HepG2 (cell line): Measurements from ENCODE around the gene GLB1L3. TPM values are rescaled to one million over a fixed set of nuclear protein-coding genes. Genes with fewer than 3 reads are reported as not detected.
A peak's percentile ranks its signal among the peaks of the same experiment; 100 is the strongest.

Experiments used
- ARID4A ChIP-seq: sonication (generic); formaldehyde crosslinking; IDR thresholded peaks from 2 replicates; pipeline ENCODE4 v1.5.0; 2020; ENCODE audit warnings: mild to moderate bottlenecking, missing genetic modification reagents, borderline replicate concordance
- ATAD3A ChIP-seq: sonication (generic); formaldehyde crosslinking; IDR thresholded peaks from 2 replicates; pipeline ENCODE4 v1.4.0; 2020; ENCODE audit warnings: missing genetic modification reagents
- GZF1 ChIP-seq: sonication (generic); formaldehyde crosslinking; IDR thresholded peaks from 2 replicates; pipeline ENCODE4 v1.5.1; 2020; ENCODE audit warnings: mild to moderate bottlenecking, missing genetic modification reagents
- HNF4G ChIP-seq, 2 experiments: sonication (generic) in 1 of 2; formaldehyde crosslinking in 1 of 2; IDR thresholded peaks; 2 replicates each; pipeline versions ENCODE4 v1.4.0 to v1.6.1; 2011 to 2020; ENCODE audit warnings: borderline replicate concordance in 2 of 2, low read depth in 2 of 2, mild to moderate bottlenecking in 2 of 2, low read length in 1 of 2, missing genetic modification reagents in 1 of 2, moderate library complexity in 1 of 2
- HNRNPH1 ChIP-seq: fragments of 200-400 bp; formaldehyde crosslinking; optimal IDR thresholded peaks from 2 replicates; pipeline ENCODE3; 2017; ENCODE audit warnings: mild to moderate bottlenecking, low read depth, low read length
- KDM1A ChIP-seq: IDR thresholded peaks from 2 replicates; pipeline ENCODE4 v1.6.1; 2016; ENCODE audit warnings: missing compliant biosample characterization
- MAFG ChIP-seq: sonication (generic); formaldehyde crosslinking; IDR thresholded peaks from 2 replicates; pipeline ENCODE4 v1.5.1; 2020; ENCODE audit warnings: mild to moderate bottlenecking, missing genetic modification reagents
- MEIS1 ChIP-seq: sonication (generic); formaldehyde crosslinking; IDR thresholded peaks from 2 replicates; pipeline ENCODE4 v1.9.0; 2021; ENCODE audit warnings: mild to moderate bottlenecking, missing genetic modification reagents, moderate library complexity, borderline replicate concordance
- NFE2 ChIP-seq: sonication (generic); formaldehyde crosslinking; IDR thresholded peaks from 2 replicates; pipeline ENCODE4 v1.4.0; 2020; ENCODE audit warnings: missing genetic modification reagents
- POLR2AphosphoS5 ChIP-seq: IDR thresholded peaks from 2 replicates; pipeline ENCODE4 v1.6.1; 2012; ENCODE audit warnings: low read depth, low read length
- SATB2 ChIP-seq: sonication (generic); formaldehyde crosslinking; IDR thresholded peaks from 2 replicates; pipeline ENCODE4 v1.5.0; 2020; ENCODE audit warnings: missing genetic modification reagents
- STAT5B ChIP-seq: sonication (generic); formaldehyde crosslinking; IDR thresholded peaks from 2 replicates; pipeline ENCODE4 v1.4.0; 2020; ENCODE audit warnings: missing genetic modification reagents
- ZBTB2 ChIP-seq: sonication (generic); formaldehyde crosslinking; IDR thresholded peaks from 2 replicates; pipeline ENCODE4 v1.8.0; 2022; ENCODE audit warnings: low read depth, missing genetic modification reagents
- ZNF18 ChIP-seq: sonication (generic); formaldehyde crosslinking; IDR thresholded peaks from 2 replicates; pipeline ENCODE4 v1.8.0; 2022; ENCODE audit warnings: mild to moderate bottlenecking, missing genetic modification reagents; ENCODE audit not compliant: insufficient replicate concordance
- ZNF275 ChIP-seq: sonication (generic); formaldehyde crosslinking; IDR thresholded peaks from 2 replicates; pipeline ENCODE4 v1.8.0; 2022; ENCODE audit warnings: missing genetic modification reagents, mild to moderate bottlenecking, inconsistent platforms, borderline replicate concordance
- ZNF44 ChIP-seq: sonication (generic); formaldehyde crosslinking; IDR thresholded peaks from 2 replicates; pipeline ENCODE4 v1.5.1; 2020; ENCODE audit warnings: mild to moderate bottlenecking, missing genetic modification reagents
- ZNF484 ChIP-seq: sonication (generic); formaldehyde crosslinking; IDR thresholded peaks from 2 replicates; pipeline ENCODE4 v1.5.1; 2020; ENCODE audit warnings: mild to moderate bottlenecking, low read depth, missing genetic modification reagents, borderline replicate concordance
- ZNF563 ChIP-seq: sonication (generic); formaldehyde crosslinking; IDR thresholded peaks from 2 replicates; pipeline ENCODE4 v1.8.0; 2022; ENCODE audit warnings: mild to moderate bottlenecking, moderate library complexity, missing genetic modification reagents
- ZNF607 ChIP-seq: sonication (generic); formaldehyde crosslinking; IDR thresholded peaks from 2 replicates; pipeline ENCODE4 v1.5.1; 2020; ENCODE audit warnings: missing genetic modification reagents, mild to moderate bottlenecking, borderline replicate concordance
- ZNF773 ChIP-seq: sonication (generic); formaldehyde crosslinking; IDR thresholded peaks from 2 replicates; pipeline ENCODE4 v1.4.0; 2020; ENCODE audit warnings: missing genetic modification reagents, borderline replicate concordance
- polyA plus RNA-seq, 8 experiments: library from polyadenylated mRNA; depleted of rRNA in 3 of 8; stranded (reverse) in 7 of 8; unstranded in 1 of 8; fragments of >200 nt; fragmentation: Illumina TruSeq in 4 of 8; extraction: Trizol in 4 of 8; gene quantifications; 2 replicates each; pipeline versions ENCODE4 v1.2.1 to v1.2.3, GENCODE V29; 2011 to 2016; ENCODE audit warnings: low read depth in 4 of 8, missing spikeins in 1 of 8, mixed read lengths in 1 of 8; ENCODE audit not compliant: insufficient read depth in 1 of 8
- total RNA-seq, 5 experiments: library from RNA; depleted of rRNA; stranded (reverse); fragments of >200 nt; fragmentation: Illumina TruSeq; extraction: Trizol; gene quantifications; 2 replicates each; pipeline ENCODE4 v1.2.3, GENCODE V29; 2016; ENCODE audit warnings: low read depth in 1 of 5

GLB1L3 gene
- total and polyA plus RNA-seq, 2 of the 13 experiments (the other 11 are each of a cell fraction or from before 2014, with no cell fraction given), result not detected

GRCh38 chr11:134253188-134253993 lies 22.8 kb upstream of the GLB1L3 start, which contains the start of the genes ACAD8 and THYN1 (continued):
- peak; percentile 94 for TF ChIP-seq ARID4A (CRISPR knock-in tag)
- TF ChIP-seq HNF4G (IDR thresholded peaks at IDR 0.05; ENCODE audit: borderline replicate concordance, low read depth, low read length), result no peak; the same call in 1 of the 2 replicates
- no peak for TF ChIP-seq HNF4G (CRISPR knock-in tag; IDR thresholded peaks at IDR 0.05; ENCODE audit: borderline replicate concordance, low read depth)
- TF ChIP-seq ZNF563, result peak; percentile 70; the same call in 1 of the 2 replicates
- TF ChIP-seq ZNF773 (CRISPR knock-in tag), result no peak; the same call in 1 of the 2 replicates
- TF ChIP-seq POLR2AphosphoS5, result peak; percentile 93
- TF ChIP-seq SATB2, result no peak
- no peak for TF ChIP-seq NFE2 (CRISPR knock-in tag)
- peak; percentile 95; the same call in 1 of the 2 replicates for TF ChIP-seq ZNF44 (CRISPR knock-in tag)
- no peak for TF ChIP-seq ZNF484 (CRISPR knock-in tag)
- TF ChIP-seq STAT5B (CRISPR knock-in tag), result no peak
- TF ChIP-seq KDM1A (CRISPR knock-in tag), result no peak
- no peak for TF ChIP-seq GZF1 (CRISPR knock-in tag)
- peak; percentile 16 for TF ChIP-seq ZNF18
- TF ChIP-seq HNRNPH1, result no peak
- TF ChIP-seq ZNF275 (CRISPR knock-in tag), result 0 out of 2 replicates have a peak, but pooled peaks have one; percentile 47
- TF ChIP-seq MEIS1 (CRISPR knock-in tag), result no peak
- no peak for TF ChIP-seq ZBTB2 (CRISPR knock-in tag)
- TF ChIP-seq MAFG (CRISPR knock-in tag), result no peak
- TF ChIP-seq ZNF607 (CRISPR knock-in tag), result no peak; the same call in 1 of the 2 replicates
- no peak for TF ChIP-seq ATAD3A
